Measurements from ENCODE around the gene CD300H. TPM values are rescaled to one million over a fixed set of nuclear protein-coding genes. Genes with fewer than 3 reads are reported as not detected.

Gene CD300H
- total RNA-seq, 1 donor, result not detected

GRCh38 chr17:74599448-74599939, 32.2 kb upstream of the CD300H start:
- no peak overlapping the region for H3K4me3 ChIP-seq (ENCODE audit: low read depth, low read length)
- no peak for TF ChIP-seq CTCF (IDR thresholded peaks at IDR 0.05; ENCODE audit: insufficient read depth, low read depth, low read length)
- DNase-seq (ENCODE audit: low read depth), result no peak

- no peak for TF ChIP-seq CTCF (IDR thresholded peaks at IDR 0.05; ENCODE audit: insufficient read depth, low read depth, low read length)
- no peak overlapping the region for H3K4me3 ChIP-seq (ENCODE audit: low read depth, low read length)
- DNase-seq (ENCODE audit: low read depth), result no peak
Observed at GRCh38 chr17:74599023-74599399, 31.7 kb upstream of the CD300H start.

- TF ChIP-seq CTCF (IDR thresholded peaks at IDR 0.05; ENCODE audit: insufficient read depth, low read depth, low read length), result no peak
- no peak for DNase-seq (ENCODE audit: low read depth)
- no peak overlapping the region for H3K4me3 ChIP-seq (ENCODE audit: low read depth, low read length)
Observed at GRCh38 chr17:74598346-74599022, 31.2 kb upstream of the CD300H start.

- no peak for TF ChIP-seq CTCF (IDR thresholded peaks at IDR 0.05; ENCODE audit: insufficient read depth, low read depth, low read length)
- no peak overlapping the region for H3K4me3 ChIP-seq (ENCODE audit: low read depth, low read length)
- no peak for DNase-seq (ENCODE audit: low read depth)
Observed at GRCh38 chr17:74597069-74597790, 29.9 kb upstream of the CD300H start.

- no peak overlapping the region for H3K4me3 ChIP-seq (ENCODE audit: low read depth, low read length)
- no peak for DNase-seq (ENCODE audit: low read depth)
- no peak for TF ChIP-seq CTCF (IDR thresholded peaks at IDR 0.05; ENCODE audit: insufficient read depth, low read depth, low read length)
Observed at GRCh38 chr17:74595037-74595750, 27.9 kb upstream of the CD300H start.

- H3K4me3 ChIP-seq (ENCODE audit: low read depth, low read length), result no peak within 1 kb of the TSS
- no peak for DNase-seq (ENCODE audit: low read depth)
- no peak for TF ChIP-seq CTCF (IDR thresholded peaks at IDR 0.05; ENCODE audit: insufficient read depth, low read depth, low read length)
Observed at GRCh38 chr17:74592087-74592990, 25.0 kb upstream of the CD300H start, which contains the start of gene CD300LD. CD300LD (minus strand) TSS chr17:74592283; CDS start chr17:74592202, 81 bp downstream.
